WTC11 (cell line): ENCODE data around the gene PTPN1. TPM values are rescaled to one million over a fixed set of nuclear protein-coding genes. Genes with fewer than 3 reads are reported as not detected.

Source experiments
- ATAC-seq: fragments of 200-7000 bp; cut with Tn5 transposase; 2 replicates; pipeline ENCODE4 v1.10.0; 2021; ENCODE audit warnings: mild to moderate bottlenecking, moderate library complexity
- CTCF ChIA-PET: fragments of 300-600 bp; sonication (Branson Sonifier 250); formaldehyde crosslinking; loops from one replicate; lab custom pipeline; 2021; ENCODE audit warnings: antibody characterized with exemption; lab: Charles Lee
- POLR2A ChIA-PET: fragments of 350-600 bp; sonication (Branson Sonifier 250); formaldehyde crosslinking; loops from one replicate; lab custom pipeline; 2021; ENCODE audit warnings: antibody characterized with exemption; lab: Charles Lee
- DNase-seq: peaks from one replicate; pipeline ENCODE4 v3.0.0; 2021; ENCODE audit warnings: low spot score
- H3K27ac Mint-ChIP-seq: 2 replicates; pipeline ENCODE4 v1.8.0; 2021; ENCODE audit warnings: mixed read lengths
- H3K27me3 Mint-ChIP-seq: 2 replicates; pipeline ENCODE4 v1.8.0; 2021; ENCODE audit warnings: low read depth, mild to moderate bottlenecking, moderate library complexity, mixed read lengths
- H3K36me3 Mint-ChIP-seq: 2 replicates; pipeline ENCODE4 v1.8.0; 2021; ENCODE audit warnings: mixed read lengths
- H3K4me1 Mint-ChIP-seq: 2 replicates; pipeline ENCODE4 v1.8.0; 2022; ENCODE audit warnings: mixed read lengths
- H3K4me3 Mint-ChIP-seq: 2 replicates; pipeline ENCODE4 v1.8.0; 2021; ENCODE audit warnings: mild to moderate bottlenecking, moderate library complexity, mixed read lengths
- H3K9me3 Mint-ChIP-seq: 2 replicates; pipeline ENCODE4 v1.8.0; 2021; ENCODE audit warnings: mixed read lengths
- FOXK1 ChIP-seq: sonication (generic); formaldehyde crosslinking; IDR thresholded peaks from 2 replicates; pipeline ENCODE4 v1.8.0; 2022; ENCODE audit warnings: mild to moderate bottlenecking, moderate library complexity, missing genetic modification reagents
- TCF7 ChIP-seq: sonication (generic); formaldehyde crosslinking; IDR thresholded peaks from 2 replicates; pipeline ENCODE4 v1.8.0; 2022; ENCODE audit warnings: mild to moderate bottlenecking, low read depth, missing genetic modification reagents, moderate library complexity
- TP53 ChIP-seq: sonication (generic); formaldehyde crosslinking; IDR thresholded peaks from 2 replicates; pipeline ENCODE4 v1.8.1; 2023; ENCODE audit warnings: mild to moderate bottlenecking, missing genetic modification reagents
- total RNA-seq: library from RNA; stranded (reverse); gene quantifications from 3 replicates; pipeline ENCODE4 v1.2.3, GENCODE V29; 2021
- TF ChIP-seq, protein P1 (sequence below): sonication (generic); formaldehyde crosslinking; IDR thresholded peaks from 2 replicates; pipeline ENCODE4 v1.8.0; 2023; ENCODE audit warnings: missing genetic modification reagents
- TF ChIP-seq, protein P2 (sequence below): sonication (generic); formaldehyde crosslinking; IDR thresholded peaks from 2 replicates; pipeline ENCODE4 v1.8.1; 2023; ENCODE audit warnings: mild to moderate bottlenecking, moderate library complexity, missing genetic modification reagents
- TF ChIP-seq, protein P3 (sequence below): sonication (generic); formaldehyde crosslinking; conservative IDR thresholded peaks from 2 replicates; pipeline ENCODE4 v1.8.1; 2023; ENCODE audit warnings: mild to moderate bottlenecking, low read depth, missing genetic modification reagents, moderate library complexity
- TF ChIP-seq, protein P4 (sequence below): sonication (generic); formaldehyde crosslinking; IDR thresholded peaks from 2 replicates; pipeline ENCODE4 v1.8.1; 2023; ENCODE audit warnings: mild to moderate bottlenecking, missing genetic modification reagents, borderline replicate concordance
- TF ChIP-seq, protein P5 (sequence below): fragments of 250-450 bp; sonication (Bioruptor Pico); conservative IDR thresholded peaks from 2 replicates; pipeline ENCODE4 v1.9.0; 2021; ENCODE audit warnings: mild to moderate bottlenecking
- TF ChIP-seq, protein P6 (sequence below): fragments of 200-600 bp; IDR thresholded peaks from 2 replicates; pipeline ENCODE4 v1.8.0; 2022; ENCODE audit warnings: antibody characterized with exemption

Gene PTPN1
- total RNA-seq, 1 experiment from 2014 or later: 29.4 TPM

DNA sequence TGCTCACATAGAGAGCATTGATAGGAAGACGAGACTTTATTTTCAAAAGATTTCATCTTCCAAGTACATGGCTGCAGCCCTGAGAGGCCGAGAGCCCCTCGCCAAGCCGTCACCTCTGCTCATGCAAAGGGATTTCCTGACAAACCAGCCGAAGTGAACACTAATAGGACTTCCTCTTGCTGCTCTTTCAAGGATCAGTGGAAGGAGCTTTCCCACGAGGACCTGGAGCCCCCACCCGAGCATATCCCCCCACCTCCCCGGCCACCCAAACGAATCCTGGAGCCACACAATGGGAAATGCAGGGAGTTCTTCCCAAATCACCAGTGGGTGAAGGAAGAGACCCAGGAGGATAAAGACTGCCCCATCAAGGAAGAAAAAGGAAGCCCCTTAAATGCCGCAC, 69.3 kb downstream of the PTPN1 start (continued):
- TF ChIP-seq, protein P1, sequence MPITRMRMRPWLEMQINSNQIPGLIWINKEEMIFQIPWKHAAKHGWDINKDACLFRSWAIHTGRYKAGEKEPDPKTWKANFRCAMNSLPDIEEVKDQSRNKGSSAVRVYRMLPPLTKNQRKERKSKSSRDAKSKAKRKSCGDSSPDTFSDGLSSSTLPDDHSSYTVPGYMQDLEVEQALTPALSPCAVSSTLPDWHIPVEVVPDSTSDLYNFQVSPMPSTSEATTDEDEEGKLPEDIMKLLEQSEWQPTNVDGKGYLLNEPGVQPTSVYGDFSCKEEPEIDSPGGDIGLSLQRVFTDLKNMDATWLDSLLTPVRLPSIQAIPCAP: no peak
- TF ChIP-seq, protein P2, sequence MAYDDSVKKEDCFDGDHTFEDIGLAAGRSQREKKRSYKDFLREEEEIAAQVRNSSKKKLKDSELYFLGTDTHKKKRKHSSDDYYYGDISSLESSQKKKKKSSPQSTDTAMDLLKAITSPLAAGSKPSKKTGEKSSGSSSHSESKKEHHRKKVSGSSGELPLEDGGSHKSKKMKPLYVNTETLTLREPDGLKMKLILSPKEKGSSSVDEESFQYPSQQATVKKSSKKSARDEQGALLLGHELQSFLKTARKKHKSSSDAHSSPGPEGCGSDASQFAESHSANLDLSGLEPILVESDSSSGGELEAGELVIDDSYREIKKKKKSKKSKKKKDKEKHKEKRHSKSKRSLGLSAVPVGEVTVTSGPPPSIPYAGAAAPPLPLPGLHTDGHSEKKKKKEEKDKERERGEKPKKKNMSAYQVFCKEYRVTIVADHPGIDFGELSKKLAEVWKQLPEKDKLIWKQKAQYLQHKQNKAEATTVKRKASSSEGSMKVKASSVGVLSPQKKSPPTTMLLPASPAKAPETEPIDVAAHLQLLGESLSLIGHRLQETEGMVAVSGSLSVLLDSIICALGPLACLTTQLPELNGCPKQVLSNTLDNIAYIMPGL (CRISPR knock-in tag): no peak
- TF ChIP-seq FOXK1 (CRISPR knock-in tag) (no peak), TP53 (CRISPR knock-in tag) (no peak)
- TF ChIP-seq, protein P3, sequence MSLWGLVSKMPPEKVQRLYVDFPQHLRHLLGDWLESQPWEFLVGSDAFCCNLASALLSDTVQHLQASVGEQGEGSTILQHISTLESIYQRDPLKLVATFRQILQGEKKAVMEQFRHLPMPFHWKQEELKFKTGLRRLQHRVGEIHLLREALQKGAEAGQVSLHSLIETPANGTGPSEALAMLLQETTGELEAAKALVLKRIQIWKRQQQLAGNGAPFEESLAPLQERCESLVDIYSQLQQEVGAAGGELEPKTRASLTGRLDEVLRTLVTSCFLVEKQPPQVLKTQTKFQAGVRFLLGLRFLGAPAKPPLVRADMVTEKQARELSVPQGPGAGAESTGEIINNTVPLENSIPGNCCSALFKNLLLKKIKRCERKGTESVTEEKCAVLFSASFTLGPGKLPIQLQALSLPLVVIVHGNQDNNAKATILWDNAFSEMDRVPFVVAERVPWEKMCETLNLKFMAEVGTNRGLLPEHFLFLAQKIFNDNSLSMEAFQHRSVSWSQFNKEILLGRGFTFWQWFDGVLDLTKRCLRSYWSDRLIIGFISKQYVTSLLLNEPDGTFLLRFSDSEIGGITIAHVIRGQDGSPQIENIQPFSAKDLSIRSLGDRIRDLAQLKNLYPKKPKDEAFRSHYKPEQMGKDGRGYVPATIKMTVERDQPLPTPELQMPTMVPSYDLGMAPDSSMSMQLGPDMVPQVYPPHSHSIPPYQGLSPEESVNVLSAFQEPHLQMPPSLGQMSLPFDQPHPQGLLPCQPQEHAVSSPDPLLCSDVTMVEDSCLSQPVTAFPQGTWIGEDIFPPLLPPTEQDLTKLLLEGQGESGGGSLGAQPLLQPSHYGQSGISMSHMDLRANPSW: no peak
- TF ChIP-seq, protein P4, sequence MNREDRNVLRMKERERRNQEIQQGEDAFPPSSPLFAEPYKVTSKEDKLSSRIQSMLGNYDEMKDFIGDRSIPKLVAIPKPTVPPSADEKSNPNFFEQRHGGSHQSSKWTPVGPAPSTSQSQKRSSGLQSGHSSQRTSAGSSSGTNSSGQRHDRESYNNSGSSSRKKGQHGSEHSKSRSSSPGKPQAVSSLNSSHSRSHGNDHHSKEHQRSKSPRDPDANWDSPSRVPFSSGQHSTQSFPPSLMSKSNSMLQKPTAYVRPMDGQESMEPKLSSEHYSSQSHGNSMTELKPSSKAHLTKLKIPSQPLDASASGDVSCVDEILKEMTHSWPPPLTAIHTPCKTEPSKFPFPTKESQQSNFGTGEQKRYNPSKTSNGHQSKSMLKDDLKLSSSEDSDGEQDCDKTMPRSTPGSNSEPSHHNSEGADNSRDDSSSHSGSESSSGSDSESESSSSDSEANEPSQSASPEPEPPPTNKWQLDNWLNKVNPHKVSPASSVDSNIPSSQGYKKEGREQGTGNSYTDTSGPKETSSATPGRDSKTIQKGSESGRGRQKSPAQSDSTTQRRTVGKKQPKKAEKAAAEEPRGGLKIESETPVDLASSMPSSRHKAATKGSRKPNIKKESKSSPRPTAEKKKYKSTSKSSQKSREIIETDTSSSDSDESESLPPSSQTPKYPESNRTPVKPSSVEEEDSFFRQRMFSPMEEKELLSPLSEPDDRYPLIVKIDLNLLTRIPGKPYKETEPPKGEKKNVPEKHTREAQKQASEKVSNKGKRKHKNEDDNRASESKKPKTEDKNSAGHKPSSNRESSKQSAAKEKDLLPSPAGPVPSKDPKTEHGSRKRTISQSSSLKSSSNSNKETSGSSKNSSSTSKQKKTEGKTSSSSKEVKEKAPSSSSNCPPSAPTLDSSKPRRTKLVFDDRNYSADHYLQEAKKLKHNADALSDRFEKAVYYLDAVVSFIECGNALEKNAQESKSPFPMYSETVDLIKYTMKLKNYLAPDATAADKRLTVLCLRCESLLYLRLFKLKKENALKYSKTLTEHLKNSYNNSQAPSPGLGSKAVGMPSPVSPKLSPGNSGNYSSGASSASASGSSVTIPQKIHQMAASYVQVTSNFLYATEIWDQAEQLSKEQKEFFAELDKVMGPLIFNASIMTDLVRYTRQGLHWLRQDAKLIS (CRISPR knock-in tag): no peak
- TF ChIP-seq, protein P5, sequence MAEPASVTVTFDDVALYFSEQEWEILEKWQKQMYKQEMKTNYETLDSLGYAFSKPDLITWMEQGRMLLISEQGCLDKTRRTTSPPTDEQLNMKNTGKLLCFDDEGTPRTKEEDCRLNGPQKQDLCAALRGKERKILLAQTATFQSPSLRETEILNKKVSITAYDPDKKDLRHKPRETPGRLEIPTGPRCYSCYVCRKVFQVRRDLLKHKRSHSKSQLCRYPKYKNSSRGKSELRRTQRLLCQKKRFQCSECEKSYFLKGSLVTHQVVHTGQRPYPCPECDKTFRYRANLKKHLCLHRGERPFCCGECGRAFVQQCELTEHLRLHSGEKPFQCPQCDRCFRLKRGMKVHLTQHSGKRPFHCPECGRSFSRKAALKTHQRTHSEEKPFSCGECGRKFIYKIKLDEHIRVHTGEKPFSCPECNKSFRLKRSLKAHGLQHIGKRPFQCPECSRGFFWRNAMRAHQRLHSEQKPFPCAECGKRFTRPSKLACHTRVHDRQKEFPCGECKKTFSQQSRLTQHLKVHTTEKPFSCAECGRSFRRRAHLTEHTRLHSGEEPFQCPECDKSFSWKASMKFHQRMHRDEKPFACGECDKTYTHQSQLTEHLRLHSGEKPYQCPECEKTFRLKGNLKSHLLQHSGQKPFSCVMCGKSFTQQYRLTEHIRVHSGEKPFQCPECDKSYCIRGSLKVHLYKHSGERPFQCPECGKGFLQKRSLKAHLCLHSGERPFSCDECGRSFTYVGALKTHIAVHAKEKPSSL (CRISPR knock-in tag): no peak

DNA sequence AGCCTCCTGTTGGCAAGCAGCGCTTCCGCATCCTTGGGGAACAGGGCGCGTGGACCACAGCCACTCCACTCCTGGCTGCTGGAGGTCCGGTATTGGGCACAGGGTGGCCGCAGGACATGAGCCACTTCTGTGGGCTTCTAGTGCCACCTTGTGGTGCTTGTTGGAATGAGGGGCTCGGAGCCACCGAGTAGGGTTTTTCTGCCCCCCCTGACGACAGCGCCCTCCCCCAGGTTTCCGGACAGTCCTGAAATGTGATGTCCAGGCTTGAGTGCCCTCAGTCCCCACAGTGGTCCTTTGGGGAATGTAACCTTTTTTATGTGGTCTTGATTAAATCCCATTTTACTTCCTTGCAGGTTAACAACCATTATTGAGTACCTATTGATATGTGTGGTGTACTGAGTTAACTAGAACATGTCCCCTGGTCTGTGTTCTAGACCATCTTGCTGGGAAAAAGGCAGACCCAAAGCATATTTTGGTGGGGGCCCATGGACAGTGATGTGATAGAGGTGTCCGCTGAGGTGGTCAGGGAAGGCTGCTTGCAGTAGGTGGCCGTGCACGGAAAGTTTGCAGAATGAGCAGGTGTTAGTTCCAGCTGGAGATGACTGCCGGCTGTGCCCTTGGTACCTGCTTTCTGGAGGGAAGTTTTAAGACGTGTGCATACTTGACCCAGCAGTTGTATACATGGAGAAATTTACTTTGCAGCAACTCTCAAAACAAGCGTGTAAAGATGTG, 70.0 kb downstream of the PTPN1 start:
- H3K4me3 Mint-ChIP-seq: no peak overlapping the region
- no peaks in the 10 kb centered on the region for H3K4me1 Mint-ChIP-seq
- CTCF ChIA-PET: interaction anchor here (0.7 to 1.7 kb wide), 5 partner anchors 8 to 401 kb away, joined by 5 to 11 read pairs (median 5); no protein-coding TSS in a partner anchor
- TF ChIP-seq, protein P6, sequence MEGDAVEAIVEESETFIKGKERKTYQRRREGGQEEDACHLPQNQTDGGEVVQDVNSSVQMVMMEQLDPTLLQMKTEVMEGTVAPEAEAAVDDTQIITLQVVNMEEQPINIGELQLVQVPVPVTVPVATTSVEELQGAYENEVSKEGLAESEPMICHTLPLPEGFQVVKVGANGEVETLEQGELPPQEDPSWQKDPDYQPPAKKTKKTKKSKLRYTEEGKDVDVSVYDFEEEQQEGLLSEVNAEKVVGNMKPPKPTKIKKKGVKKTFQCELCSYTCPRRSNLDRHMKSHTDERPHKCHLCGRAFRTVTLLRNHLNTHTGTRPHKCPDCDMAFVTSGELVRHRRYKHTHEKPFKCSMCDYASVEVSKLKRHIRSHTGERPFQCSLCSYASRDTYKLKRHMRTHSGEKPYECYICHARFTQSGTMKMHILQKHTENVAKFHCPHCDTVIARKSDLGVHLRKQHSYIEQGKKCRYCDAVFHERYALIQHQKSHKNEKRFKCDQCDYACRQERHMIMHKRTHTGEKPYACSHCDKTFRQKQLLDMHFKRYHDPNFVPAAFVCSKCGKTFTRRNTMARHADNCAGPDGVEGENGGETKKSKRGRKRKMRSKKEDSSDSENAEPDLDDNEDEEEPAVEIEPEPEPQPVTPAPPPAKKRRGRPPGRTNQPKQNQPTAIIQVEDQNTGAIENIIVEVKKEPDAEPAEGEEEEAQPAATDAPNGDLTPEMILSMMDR: peak; percentile 80
- TF ChIP-seq TCF7 (CRISPR knock-in tag): no peak
- TF ChIP-seq, all 79 proteins: peak for 1
- Mint-ChIP-seq H3K36me3 (peaks cover 32% of the 10 kb centered on the region), H3K27ac (no peak overlapping the region), H3K27me3 (no peaks in the 10 kb centered on the region), H3K9me3 (no peaks in the 10 kb centered on the region)
- ATAC-seq (peak; percentile 86), DNase-seq (peak; percentile 83)
- POLR2A ChIA-PET: no interaction called here
